G401.6 (cell line): ENCODE results near the gene C2orf92.

Experiments
- FAIRE-seq: peaks from 2 replicates; lab custom pipeline; 2012; peaks lifted over from hg19 to GRCh38; lab: Jason Lieb, UNC

C2orf92 gene

DNA sequence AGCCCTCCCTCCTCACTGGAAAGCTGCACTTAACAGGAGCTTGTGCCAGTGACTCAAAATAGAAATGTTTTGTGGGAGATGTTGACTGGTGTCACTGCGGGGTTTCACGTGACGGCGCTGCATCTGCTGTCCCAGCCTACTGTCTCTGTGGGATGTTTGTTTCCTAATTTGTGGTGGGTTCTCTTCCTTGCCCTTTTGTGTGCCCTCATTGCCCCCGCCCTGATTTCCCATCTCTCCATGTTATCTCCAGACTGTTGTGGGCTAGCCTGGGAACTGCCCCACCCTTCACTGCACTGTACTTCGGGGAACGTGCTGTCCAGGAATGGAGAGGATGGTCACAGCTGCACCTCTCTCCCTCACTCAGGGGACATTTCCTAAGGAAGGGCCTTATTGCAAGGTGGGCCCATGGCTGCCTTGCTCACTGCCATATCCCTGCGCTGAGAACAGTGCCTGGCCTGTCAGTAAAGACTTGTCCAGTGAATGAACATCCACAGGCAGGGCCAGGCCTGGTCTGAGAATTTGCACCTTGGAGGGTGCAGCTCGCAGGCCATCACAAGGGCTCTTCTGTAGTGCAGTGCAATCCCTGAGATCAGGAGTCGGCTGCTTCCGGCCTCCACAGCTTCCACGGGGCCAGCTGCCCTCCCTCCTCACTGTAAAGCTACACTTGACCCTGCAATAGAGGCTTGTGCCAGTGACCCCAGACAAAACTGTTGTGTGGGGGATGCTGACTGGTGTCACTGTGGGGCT, 61.9 kb downstream of the C2orf92 start:
- FAIRE-seq = no peak

DNA sequence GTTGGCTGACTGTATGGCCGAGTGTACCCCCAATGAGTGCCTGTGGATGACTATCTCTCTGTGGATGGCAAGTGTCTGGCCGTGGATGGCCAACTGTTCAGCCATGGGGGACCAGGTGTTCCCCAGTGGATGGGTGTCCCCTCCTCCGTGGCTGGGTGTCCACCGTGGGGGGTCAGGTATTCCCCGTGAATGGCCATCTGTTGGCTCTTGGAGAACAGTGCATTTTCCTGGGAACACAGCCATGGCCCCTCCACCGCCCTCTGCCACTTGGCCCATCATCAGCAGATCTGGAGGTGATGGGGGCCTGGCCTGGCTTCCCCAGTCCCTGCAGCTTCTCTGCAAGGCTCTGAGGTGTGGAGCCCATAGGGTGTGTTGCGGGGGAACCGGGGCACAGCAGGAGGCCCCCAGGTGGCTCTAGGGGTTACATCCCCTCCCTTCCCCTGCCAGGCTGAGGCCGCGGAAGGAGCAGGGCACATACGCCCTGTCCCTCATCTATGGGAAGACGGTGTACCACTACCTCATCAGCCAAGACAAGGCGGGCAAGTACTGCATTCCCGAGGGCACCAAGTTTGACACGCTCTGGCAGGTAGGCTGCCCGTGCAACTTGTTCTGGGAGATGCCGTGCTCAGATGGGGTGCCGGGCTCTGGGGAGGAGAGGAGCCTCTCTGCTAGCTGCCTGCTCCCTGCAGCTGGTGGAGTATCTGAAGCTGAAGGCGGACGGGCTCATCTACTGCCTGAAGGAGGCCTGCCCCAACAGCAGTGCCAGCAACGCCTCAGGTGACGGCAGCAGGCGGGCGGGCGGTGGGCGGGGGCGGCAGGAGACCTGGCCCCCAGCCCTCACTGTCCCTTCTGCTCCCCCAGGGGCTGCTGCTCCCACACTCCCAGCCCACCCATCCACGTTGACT, 63.2 kb downstream of the C2orf92 start:
- no peak for FAIRE-seq

DNA sequence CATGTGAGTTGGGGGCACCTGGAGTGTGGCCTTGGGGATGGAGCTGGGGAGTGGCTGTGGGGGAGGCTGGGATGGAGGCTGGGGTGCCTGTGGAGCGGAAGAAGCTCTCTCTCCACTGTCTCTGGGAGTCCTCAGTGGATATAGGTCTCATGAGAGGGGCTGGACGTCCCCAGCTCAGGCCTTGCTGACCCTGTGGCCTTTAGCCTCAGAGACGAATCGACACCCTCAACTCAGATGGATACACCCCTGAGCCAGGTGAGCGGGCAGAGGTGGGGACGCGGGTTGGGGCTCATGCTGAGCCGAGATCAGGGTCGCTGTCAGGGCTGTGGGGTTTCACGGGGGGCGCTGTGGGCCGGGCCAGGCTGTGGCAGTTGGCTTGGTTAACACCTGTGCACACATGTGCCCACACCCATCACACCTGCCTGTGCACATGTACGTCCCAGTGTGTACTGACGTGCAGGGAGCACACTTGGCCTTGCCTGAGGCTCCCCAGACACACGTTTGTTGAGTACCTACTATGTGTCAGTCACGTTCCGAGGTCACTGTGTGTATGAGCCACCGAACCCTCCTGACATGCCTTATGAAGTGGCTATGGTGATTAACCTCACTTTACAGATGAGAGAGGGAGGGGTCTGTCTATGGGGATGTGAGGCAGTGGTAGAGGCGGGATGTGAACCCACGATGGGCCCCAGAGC, 64.0 kb downstream of the C2orf92 start:
- no peak for FAIRE-seq

DNA sequence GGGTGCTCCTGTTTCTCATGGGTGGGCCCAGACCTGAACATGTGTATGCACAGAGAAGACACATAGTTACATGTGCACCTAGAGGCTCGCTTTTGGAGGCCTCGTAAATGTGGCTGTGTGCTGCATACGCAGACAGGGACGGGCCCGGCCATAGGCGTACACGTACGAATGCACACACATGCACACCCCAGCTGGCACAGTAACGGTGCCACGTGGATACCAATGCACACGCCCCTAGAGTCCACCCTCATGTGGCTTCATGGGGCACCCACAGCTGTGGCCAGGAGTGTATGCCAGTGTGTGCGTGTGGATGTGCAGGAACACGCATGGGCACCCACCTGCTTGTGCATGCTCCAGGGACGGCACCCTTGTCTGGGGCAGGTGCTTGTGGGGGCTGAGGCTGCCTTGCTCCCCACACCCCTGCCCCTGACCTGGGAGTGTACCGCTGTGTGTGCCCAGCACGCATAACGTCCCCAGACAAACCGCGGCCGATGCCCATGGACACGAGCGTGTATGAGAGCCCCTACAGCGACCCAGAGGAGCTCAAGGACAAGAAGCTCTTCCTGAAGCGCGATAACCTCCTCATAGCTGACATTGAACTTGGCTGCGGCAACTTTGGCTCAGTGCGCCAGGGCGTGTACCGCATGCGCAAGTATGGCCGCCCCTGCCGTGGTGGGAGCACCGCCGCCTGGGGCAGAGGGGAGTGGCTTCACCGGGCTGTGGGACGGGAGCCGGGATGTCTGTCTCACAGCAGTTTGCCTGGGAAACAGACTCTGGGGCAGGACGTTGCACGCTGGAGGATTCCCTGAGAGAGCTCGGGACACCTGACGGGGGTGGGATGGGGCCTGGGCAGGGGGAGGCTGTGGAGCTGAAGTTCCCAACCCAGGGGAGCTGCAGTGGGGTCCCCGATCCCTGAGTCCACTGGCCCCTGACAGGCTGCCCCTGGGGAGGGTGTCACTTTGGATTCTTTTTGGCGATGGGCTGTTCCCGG, 64.8 kb downstream of the C2orf92 start:
- no peak for FAIRE-seq

DNA sequence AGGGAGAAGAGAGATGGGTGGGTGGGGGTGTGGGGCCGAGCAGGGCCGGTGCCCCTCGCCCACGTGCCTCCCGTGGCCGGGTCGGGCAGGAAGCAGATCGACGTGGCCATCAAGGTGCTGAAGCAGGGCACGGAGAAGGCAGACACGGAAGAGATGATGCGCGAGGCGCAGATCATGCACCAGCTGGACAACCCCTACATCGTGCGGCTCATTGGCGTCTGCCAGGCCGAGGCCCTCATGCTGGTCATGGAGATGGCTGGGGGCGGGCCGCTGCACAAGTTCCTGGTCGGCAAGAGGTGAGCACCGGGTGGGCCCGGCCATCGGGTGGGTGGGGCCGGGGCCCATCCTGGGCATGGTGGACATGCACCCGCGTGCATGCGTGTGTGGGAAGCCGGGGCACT, 65.6 kb downstream of the C2orf92 start:
- no peak for FAIRE-seq

DNA sequence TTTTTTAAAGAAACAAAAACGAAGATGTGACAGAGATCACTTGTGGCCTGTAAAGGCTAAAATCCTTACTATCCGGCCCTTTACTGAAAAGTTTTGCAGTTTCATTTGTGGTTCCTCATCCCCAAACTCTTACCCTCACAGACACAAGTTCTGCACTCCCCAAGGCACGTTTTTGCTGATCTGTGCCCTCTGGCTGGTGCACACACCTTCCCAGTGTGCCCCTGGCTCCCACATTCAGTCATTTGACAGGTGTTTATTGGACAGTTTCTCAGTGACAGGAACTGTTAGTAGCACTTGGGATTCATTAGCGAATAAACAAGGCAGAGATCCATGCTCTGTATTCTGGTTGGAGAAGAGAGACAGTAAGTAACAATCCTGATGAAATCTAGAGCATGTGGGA, 66.7 kb downstream of the C2orf92 start:
- FAIRE-seq = no peak

DNA sequence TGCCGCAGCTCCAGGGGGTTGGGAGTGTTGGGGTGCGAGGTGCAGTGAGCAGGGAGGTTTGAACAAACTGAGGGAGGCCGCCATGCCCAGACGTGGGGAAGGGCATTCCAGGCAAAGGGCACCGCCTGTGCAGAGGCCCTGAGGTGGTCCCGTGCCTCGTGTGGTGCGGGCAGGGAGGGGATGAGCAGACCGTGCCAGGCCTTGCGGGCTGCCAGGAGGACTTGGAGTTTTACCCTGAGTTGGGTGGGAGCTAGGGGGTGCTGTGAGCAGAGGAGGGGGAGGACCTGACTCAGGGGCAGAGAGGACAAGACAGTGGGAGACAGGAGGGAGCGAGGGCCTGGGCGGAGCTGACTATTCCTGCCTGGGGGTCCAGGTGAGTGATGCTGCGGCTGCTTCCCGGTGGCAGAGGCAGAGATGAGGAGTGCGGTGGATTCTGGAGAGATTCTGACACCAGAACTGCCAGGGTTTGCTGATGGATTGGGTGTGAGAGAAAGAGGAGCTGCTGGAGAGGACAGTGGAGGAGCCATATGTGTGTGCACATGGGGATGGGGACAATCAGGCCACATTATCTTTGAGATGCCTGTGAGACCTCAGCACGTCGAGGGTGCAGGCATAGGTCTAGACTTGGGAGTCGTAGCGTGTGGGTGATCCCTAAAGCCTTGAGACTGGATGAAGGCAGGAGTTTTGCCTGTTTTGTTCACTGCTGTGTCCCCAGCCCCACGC, 67.3 kb downstream of the C2orf92 start:
- FAIRE-seq = no peak

DNA sequence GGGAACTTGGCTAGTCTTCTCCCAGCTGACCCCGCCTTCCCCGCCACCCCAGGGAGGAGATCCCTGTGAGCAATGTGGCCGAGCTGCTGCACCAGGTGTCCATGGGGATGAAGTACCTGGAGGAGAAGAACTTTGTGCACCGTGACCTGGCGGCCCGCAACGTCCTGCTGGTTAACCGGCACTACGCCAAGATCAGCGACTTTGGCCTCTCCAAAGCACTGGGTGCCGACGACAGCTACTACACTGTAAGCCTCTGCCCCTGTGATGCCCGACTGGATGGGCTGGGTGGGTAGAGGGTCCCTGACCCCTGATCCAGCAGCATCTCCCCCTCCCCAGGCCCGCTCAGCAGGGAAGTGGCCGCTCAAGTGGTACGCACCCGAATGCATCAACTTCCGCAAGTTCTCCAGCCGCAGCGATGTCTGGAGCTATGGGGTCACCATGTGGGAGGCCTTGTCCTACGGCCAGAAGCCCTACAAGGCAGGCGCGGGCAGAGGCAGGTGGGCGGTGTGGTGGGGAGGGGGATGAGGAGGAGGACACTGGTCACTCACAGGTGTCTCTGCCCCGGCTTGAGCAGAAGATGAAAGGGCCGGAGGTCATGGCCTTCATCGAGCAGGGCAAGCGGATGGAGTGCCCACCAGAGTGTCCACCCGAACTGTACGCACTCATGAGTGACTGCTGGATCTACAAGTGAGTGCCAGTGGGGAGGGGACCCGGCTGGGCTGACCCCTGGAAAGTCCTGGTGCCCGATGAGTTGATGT, 68.1 kb downstream of the C2orf92 start:
- no peak for FAIRE-seq

DNA sequence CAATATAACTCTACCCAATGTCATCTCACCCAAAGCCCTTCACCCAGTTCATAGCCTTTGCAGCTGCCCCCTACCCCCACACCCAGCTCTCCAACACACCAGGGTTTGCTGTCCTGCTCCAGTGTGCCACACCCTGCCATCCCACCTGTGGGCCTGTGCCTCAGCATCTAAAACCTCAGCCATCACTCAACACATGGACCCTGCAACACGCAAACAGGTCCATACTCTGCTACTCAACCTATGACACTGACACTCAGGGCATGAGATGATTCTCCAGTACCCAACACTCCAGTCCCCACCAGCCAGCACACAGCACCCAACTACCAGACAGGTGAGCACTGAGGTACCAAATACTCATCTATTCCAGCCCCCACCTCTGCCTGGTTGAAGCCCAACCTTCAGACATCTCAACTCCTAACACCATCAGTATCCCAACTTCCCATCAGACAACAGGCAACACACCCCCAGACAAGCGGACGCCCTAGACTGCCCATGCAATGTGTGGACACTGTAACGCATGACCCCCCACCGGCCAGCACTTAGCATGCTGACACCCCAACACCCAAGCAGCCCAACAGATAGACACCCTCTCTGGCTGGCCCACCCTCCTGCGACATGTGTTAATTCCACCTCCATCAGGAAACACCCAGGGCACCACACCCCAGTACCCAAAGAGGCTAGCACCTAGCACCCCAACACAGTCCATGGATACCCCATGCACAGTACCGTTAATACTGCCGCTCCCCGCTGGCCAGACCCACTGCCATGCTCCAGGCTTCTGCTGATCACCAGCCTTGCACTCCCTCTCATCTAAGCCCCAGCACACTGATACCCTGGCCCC, 68.9 kb downstream of the C2orf92 start:
- FAIRE-seq = no peak

DNA sequence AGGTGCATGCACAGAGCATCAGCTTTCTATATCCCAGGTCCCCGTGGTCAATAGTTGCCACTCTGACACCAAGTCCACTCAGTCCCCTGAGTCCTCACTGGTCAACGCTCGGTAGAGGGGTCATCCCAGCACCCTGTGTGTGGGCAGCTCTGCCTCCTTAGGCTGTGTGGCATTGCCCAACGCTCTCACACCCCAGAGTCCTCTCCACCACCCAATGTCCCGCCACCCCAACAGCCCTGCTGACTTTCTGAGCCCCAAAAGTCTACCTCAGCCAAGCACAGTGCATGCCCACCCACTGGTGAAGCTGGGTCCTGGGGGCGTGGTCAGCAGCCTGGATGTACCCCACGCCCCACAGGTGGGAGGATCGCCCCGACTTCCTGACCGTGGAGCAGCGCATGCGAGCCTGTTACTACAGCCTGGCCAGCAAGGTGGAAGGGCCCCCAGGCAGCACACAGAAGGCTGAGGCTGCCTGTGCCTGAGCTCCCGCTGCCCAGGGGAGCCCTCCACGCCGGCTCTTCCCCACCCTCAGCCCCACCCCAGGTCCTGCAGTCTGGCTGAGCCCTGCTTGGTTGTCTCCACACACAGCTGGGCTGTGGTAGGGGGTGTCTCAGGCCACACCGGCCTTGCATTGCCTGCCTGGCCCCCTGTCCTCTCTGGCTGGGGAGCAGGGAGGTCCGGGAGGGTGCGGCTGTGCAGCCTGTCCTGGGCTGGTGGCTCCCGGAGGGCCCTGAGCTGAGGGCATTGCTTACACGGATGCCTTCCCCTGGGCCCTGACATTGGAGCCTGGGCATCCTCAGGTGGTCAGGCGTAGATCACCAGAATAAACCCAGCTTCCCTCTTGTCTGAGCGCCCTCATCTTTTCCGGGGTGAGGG, 69.7 kb downstream of the C2orf92 start:
- FAIRE-seq = no peak

DNA sequence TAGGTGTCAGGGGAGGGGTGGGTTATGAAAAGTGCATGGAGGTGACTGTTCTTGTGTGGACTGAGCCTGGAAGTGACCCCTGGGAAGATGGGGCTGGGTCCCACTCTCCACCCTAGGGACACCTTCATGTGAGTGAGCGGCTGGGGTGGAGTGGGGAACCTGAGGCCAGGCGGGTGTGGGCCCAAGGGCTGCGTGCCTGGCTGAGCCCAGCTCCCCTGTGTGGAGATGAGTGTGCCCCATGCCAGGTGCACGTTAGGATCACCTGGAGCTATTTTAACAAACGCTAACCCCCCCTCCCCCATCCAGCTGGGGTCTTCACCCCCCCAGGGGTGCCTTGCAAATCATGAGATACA, 70.4 kb downstream of the C2orf92 start:
- no peak for FAIRE-seq

DNA sequence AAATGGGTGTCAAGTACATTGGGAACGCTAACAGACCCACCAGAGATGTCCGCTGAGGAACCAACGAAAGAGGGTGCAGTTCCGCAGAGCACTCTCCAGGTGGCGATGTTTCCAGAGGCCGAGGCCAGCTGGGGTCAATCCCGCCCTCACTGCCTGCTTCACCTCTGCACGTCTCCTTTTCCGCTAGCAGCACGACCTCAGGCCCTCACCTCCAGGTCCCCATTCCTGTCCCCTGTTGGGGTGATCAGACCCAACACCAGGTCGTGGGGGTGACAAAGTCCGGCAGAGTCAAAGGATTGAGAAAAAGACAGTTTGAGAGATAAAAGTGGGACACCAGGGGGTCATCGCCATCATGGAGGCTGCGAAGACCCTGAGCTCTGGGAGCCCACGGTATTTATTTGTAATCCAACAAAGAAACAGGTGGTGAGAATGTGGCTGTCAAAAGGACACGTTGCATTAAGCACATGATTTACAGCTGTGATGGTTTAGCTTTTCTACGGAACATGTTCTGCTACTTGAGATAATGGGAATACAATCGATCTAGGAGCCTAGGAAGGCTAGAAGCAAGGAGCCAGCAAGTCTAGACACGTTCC, 71.2 kb downstream of the C2orf92 start:
- no peak for FAIRE-seq

DNA sequence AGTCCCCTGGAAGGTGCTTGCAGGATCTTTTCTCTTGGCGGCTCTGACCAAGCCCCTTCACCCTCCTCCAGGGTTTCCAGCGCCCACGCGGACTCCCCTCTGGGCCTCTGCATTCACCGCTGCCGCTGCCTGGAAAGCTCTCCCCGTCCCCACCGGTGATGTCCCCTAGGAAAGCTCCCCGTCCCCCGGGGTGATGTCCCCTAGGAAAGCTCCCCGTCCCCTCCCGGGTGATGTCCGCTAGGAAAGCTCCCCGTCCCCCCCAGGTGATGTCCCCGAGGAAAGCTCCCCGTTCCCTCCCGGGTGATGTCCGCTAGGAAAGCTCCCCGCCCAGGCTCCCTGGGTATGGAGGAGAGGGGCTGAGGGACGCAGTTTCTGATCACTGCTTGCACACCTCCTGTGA, 71.7 kb downstream of the C2orf92 start:
- FAIRE-seq = no peak

DNA sequence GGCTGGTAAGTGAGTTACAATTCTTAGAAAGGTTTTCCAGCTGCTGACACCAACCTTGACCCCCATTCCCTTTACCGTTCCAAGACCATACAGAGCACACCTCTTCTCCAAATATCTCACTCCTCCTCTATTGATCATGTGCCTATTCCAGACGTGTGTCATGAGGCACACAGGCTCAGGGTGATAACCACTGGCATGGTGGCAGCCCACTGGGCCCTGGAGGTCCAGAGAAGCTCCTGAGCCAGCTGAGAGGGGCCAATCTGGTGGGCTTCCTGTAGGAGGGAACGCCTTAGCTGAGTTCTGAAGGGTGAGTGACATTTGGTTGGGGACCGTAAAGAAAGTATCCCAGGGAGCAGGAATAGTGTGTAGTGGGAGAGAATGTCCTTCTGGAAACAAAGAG, 72.2 kb downstream of the C2orf92 start:
- FAIRE-seq = no peak

DNA sequence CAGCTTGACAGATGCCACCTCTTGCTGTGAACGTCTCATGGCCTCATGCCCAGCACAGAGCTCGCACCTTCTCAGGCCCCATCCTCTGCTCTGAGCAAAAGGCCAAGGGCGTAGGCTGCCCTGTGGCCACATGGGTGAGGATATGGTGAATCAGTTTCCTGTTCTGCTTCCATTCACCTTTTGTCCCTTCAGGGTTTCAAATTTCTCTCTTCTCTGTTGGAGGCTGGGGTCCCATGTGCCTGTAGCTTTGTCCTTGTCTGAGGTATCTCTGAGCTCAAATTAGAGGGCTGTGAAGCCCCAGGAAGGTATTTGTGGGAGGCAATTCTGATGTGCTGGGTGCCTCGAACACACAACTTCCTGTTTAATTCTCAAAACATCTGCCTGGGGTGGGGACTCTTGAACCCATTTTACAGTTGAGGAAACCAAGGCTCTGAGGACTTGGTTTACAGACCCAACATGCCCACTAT, 72.9 kb downstream of the C2orf92 start:
- no peak for FAIRE-seq

DNA sequence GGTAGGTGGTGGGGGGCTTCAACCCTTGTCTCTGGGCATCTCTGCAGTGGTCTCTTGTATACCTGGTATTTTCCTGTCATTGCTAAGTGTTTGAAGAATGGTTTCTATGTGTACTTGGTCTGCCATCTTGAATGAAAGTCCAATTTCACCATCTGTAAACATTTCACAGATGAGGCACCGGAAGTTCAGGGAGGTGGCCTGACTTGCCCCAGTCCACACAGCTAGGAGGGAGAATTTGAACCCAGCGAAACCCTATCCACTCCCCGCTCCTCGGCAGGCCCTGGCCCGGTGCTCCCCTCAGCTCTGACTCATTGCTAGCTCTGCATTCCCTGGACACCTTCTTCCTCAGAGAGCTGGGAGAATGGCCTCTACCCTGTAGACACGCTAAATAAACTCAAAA, 74.4 kb downstream of the C2orf92 start:
- FAIRE-seq = no peak

DNA sequence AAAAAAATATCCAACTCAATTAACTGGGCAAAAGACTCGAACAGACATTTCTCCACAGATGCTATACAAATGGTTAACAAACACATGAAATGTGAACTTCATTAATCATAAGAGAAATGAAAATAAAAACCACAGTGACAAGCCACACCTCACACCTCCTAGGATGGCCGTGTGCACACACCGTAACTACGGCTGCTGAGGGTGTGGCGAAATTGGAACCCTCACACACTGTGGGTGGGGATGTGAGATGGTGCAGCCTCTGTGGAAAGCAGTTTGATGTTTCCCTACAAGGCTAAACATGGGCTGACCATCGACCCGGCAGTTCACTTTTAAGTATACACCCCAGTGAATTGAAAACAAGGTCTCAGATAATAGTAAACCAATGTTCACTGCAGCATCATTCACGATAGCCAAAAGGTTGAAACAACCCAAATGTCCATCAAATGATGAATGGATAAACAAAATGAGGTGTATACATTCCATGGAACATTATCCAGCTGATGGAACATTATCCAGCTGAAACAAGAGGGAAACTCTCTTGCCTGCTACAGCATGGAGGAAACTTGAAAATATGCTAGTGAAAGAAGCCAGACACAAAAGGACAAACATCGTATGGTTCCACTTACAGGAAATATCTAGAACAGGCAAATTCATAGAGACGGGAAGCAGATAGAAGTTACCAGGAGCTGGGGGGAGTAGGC, 76.1 kb downstream of the C2orf92 start:
- FAIRE-seq = no peak
